HCT116 (cell line): Measurements from ENCODE around the gene VTI1A. TPM values are rescaled to one million over a fixed set of nuclear protein-coding genes. Genes with fewer than 3 reads are reported as not detected.

Source experiments
- ATAC-seq: fragments of 200-7000 bp; cut with Tn5 transposase; 2 replicates; pipeline ENCODE4 v1.9.1; 2020; ENCODE audit warnings: mild to moderate bottlenecking, moderate library complexity
- BruUV-seq: library from RNA; stranded (reverse); fragments of 400-500 nt; replicated peaks from 2 replicates; lab custom pipeline; 2021; lab: Mats Ljungman, UMichigan
- CTCF ChIA-PET: fragments of 300-600 bp; sonication (Branson Sonifier 250); formaldehyde crosslinking; loops from one replicate; lab custom pipeline; 2021; ENCODE audit warnings: antibody characterized with exemption; lab: Charles Lee
- POLR2A ChIA-PET: fragments of 300-600, 350-600 bp; sonication (Branson Sonifier 250); formaldehyde crosslinking; loops from one replicate; lab custom pipeline; 2021; ENCODE audit warnings: antibody characterized with exemption; lab: Charles Lee
- RAD21 ChIA-PET, 2 experiments: fragments of 300-600 bp; sonication (Branson Sonifier 250); formaldehyde crosslinking; loops; one replicate each; lab custom pipeline; 2023; ENCODE audit warnings: low total read pairs in 2 of 2; ENCODE audit not compliant: uncharacterized antibody in 2 of 2, unreplicated experiment in 2 of 2, low non-redundant PET in 1 of 2; lab: Charles Lee
- DNase-seq: peaks from one replicate; pipeline ENCODE4 v3.0.0-alpha.2; 2010; ENCODE audit warnings: low read depth, low spot score
- H2AFZ ChIP-seq: fragments of 200-600 bp; shearing (Covaris generic), sonication (generic); 2 replicates; pipeline ENCODE4 v1.6.1; 2017; ENCODE audit warnings: low read depth, mixed run types, mixed read lengths, antibody characterized with exemption, low read length; ENCODE audit not compliant: poor library complexity, severe bottlenecking
- H3K27ac ChIP-seq: 2 replicates; pipeline ENCODE4 v1.5.1; 2012; ENCODE audit warnings: low read depth, low read length
- H3K27me3 ChIP-seq: fragments of 200-600 bp; sonication (generic); 2 replicates; pipeline ENCODE4 v1.6.1; 2016; ENCODE audit warnings: mixed run types, low read length, mixed read lengths; ENCODE audit not compliant: insufficient read depth
- H3K36me3 ChIP-seq, 2 experiments: fragments of 200-500 bp in 1 of 2; fragments of 200-600 bp in 1 of 2; sonication (Bioruptor generic) in 1 of 2; sonication (generic) in 1 of 2; 2 replicates each; pipeline versions ENCODE4 v1.5.1 to v1.6.1; 2014 to 2016; ENCODE audit warnings: low read length in 2 of 2, inconsistent platforms in 1 of 2, mixed read lengths in 1 of 2, mixed run types in 1 of 2; ENCODE audit not compliant: insufficient read depth in 2 of 2, control insufficient read depth in 1 of 2
- H3K4me1 ChIP-seq, 2 experiments: fragments of 200-600 bp in 1 of 2; sonication (generic) in 1 of 2; 2 replicates each; pipeline versions ENCODE4 v1.5.1 to v1.6.1; 2012 to 2017; ENCODE audit warnings: low read length in 2 of 2, inconsistent platforms in 1 of 2, mild to moderate bottlenecking in 1 of 2, mixed read lengths in 1 of 2, mixed run types in 1 of 2, moderate library complexity in 1 of 2; ENCODE audit not compliant: insufficient read depth in 2 of 2, control insufficient read depth in 1 of 2
- H3K4me2 ChIP-seq: fragments of 200-600 bp; sonication (generic); 2 replicates; pipeline ENCODE4 v1.6.1; 2017; ENCODE audit warnings: mixed run types, low read length, mixed read lengths
- H3K4me3 ChIP-seq, 2 experiments: fragments of 200-600 bp in 1 of 2; sonication (generic) in 1 of 2; replicated peaks in 1 of 2; 2 replicates each; pipeline ENCODE4 v1.5.1; 2011 to 2016; ENCODE audit warnings: low read length in 2 of 2, control low read depth in 1 of 2, low read depth in 1 of 2, mild to moderate bottlenecking in 1 of 2, mixed read lengths in 1 of 2, mixed run types in 1 of 2
- H3K79me2 ChIP-seq: fragments of 200-600 bp; sonication (generic); 2 replicates; pipeline ENCODE4 v1.6.1; 2017; ENCODE audit warnings: mild to moderate bottlenecking, mixed run types, low read length, moderate library complexity, mixed read lengths; ENCODE audit not compliant: insufficient read depth
- H3K9ac ChIP-seq: fragments of 200-600 bp; sonication (generic); 2 replicates; pipeline ENCODE4 v1.6.1; 2016; ENCODE audit warnings: low read length, mixed read lengths
- H3K9me2 ChIP-seq: fragments of 200-600 bp; sonication (generic), shearing (Covaris generic); 2 replicates; pipeline ENCODE4 v1.6.1; 2017; ENCODE audit warnings: mixed run types, mild to moderate bottlenecking, moderate library complexity; ENCODE audit not compliant: insufficient read depth
- H3K9me3 ChIP-seq, 2 experiments: fragments of 200-500 bp in 1 of 2; fragments of 200-600 bp in 1 of 2; sonication (Bioruptor generic) in 1 of 2; sonication (generic) in 1 of 2; 2 replicates each; pipeline ENCODE4 v1.6.1; 2014 to 2017; ENCODE audit warnings: low read length in 2 of 2, mixed read lengths in 2 of 2, inconsistent platforms in 1 of 2, low read depth in 1 of 2, mild to moderate bottlenecking in 1 of 2, mixed run types in 1 of 2, moderate library complexity in 1 of 2; ENCODE audit not compliant: control insufficient read depth in 1 of 2, insufficient read depth in 1 of 2
- H4K20me1 ChIP-seq: fragments of 200-600 bp; sonication (generic), shearing (Covaris generic); 2 replicates; pipeline ENCODE4 v1.6.1; 2017; ENCODE audit warnings: mixed run types, mild to moderate bottlenecking, moderate library complexity; ENCODE audit not compliant: insufficient read depth
- CBX3 ChIP-seq: IDR thresholded peaks from 2 replicates; pipeline ENCODE4 v1.6.1; 2012; ENCODE audit warnings: low read depth
- CEBPB ChIP-seq: IDR thresholded peaks from 2 replicates; pipeline ENCODE4 v1.6.1; 2012; ENCODE audit warnings: low read depth
- EGR1 ChIP-seq: IDR thresholded peaks from 2 replicates; pipeline ENCODE4 v1.6.1; 2012; ENCODE audit warnings: low read depth
- EZH2 ChIP-seq: fragments of 200-600 bp; sonication (generic); IDR thresholded peaks from 2 replicates; pipeline ENCODE4 v1.6.1; 2017; ENCODE audit warnings: antibody characterized with exemption, mixed run types
- FOSL1 ChIP-seq: IDR thresholded peaks from 2 replicates; pipeline ENCODE4 v1.6.1; 2012; ENCODE audit warnings: low read depth
- JUND ChIP-seq: IDR thresholded peaks from 2 replicates; pipeline ENCODE4 v1.6.1; 2012
- POLR2A ChIP-seq: IDR thresholded peaks from 2 replicates; pipeline ENCODE4 v1.7.0; 2011; ENCODE audit warnings: borderline replicate concordance; ENCODE audit not compliant: insufficient read depth, insufficient read length; ENCODE audit errors: extremely low read depth
- RAD21 ChIP-seq: IDR thresholded peaks from 2 replicates; pipeline ENCODE4 v1.6.1; 2012; ENCODE audit warnings: low read depth, mild to moderate bottlenecking
- SIN3A ChIP-seq: IDR thresholded peaks from 2 replicates; pipeline ENCODE4 v1.6.1; 2012; ENCODE audit warnings: low read depth
- SP1 ChIP-seq: IDR thresholded peaks from 2 replicates; pipeline ENCODE4 v1.6.1; 2012; ENCODE audit warnings: low read depth
- SRF ChIP-seq: IDR thresholded peaks from 2 replicates; pipeline ENCODE4 v1.6.1; 2012; ENCODE audit warnings: low read depth
- TCF7L2 ChIP-seq: IDR thresholded peaks from 2 replicates; pipeline ENCODE4 v1.7.0; 2011; ENCODE audit warnings: borderline replicate concordance, inconsistent platforms; ENCODE audit not compliant: insufficient read depth, insufficient read length; ENCODE audit errors: extremely low read depth
- ZNF274 ChIP-seq: fragments of 200-500 bp; sonication (Bioruptor generic); IDR thresholded peaks from 2 replicates; pipeline ENCODE4 v1.6.1; 2014; ENCODE audit warnings: mild to moderate bottlenecking, low read depth, low read length, inconsistent platforms
- intact Hi-C: fragments of 100-400 bp; cut with micrococcal nuclease; formaldehyde crosslinking; loops from 2 replicates; pipeline ENCODE4 v1.10.0; 2022
- total RNA-seq: library from RNA; stranded (reverse); gene quantifications from one replicate; pipeline ENCODE4 v1.2.1, GENCODE V29; 2021; ENCODE audit not compliant: unreplicated experiment
- TF ChIP-seq, protein P1 (sequence below), 3 experiments: fragments of 200-600 bp in 1 of 3; sonication (generic) in 1 of 3; IDR thresholded peaks in 2 of 3; conservative IDR thresholded peaks in 1 of 3; 2 replicates each; pipeline ENCODE4 v1.5.1; 2012 to 2017; ENCODE audit warnings: low read depth in 2 of 3, low read length in 2 of 3, antibody characterized with exemption in 1 of 3, borderline replicate concordance in 1 of 3, control low read depth in 1 of 3, mild to moderate bottlenecking in 1 of 3, mixed read lengths in 1 of 3, mixed run types in 1 of 3, moderate library complexity in 1 of 3; ENCODE audit not compliant: insufficient read depth in 1 of 3
- TF ChIP-seq, protein P2 (sequence below): IDR thresholded peaks from 2 replicates; pipeline ENCODE4 v1.6.1; 2012; ENCODE audit warnings: low read depth

The VTI1A gene
- total RNA-seq, 1 experiment from 2014 or later: 80.7 TPM

DNA sequence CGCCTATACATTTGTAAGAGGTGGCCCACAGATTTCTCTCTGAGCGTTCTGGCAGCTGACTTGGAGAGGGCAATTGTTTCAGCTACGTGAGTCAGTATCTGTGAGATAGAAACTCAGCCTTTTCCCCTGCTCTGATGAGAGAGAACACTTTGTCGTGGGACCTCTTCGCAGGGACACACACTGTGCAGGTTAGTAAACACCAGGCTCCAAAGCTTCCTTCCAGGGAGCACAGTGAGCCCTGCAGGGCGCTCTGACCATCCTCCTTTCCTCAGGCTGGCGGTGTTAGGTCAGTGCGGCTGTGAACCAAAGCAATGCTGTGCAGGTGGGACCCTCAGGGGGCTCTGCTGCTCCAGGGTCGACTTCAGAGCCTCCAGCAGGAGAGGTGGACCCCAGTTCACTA, 350.8 kb downstream of the VTI1A start:
- no TSS peak for BruUV-seq
- Histone ChIP-seq H3K4me1 (peaks cover 6 to 10% of the 10 kb centered on the region in 2 experiments; a peak in 2 of 4 replicates), H2AFZ (no peak overlapping the region), H3K9ac (no peak overlapping the region), H3K9me3 (no peaks in the 10 kb centered on the region), H4K20me1 (peaks cover 6% of the 10 kb centered on the region; the same call in 1 of the 2 replicates), H3K4me3 (no peak overlapping the region), H3K9me2 (no peaks in the 10 kb centered on the region)
- POLR2A ChIA-PET: no interaction called here
- ATAC-seq: 0 out of 2 replicates have a peak, but pooled peaks have one; percentile 21
- TF ChIP-seq RAD21 (no peak), EGR1 (no peak), SP1 (no peak), SRF (no peak), POLR2A (no peak), JUND (no peak), FOSL1 (no peak), CBX3 (no peak), TCF7L2 (no peak), SIN3A (no peak), EZH2 (no peak), ZNF274 (no peak), CEBPB (no peak)
- TF ChIP-seq, protein P1, sequence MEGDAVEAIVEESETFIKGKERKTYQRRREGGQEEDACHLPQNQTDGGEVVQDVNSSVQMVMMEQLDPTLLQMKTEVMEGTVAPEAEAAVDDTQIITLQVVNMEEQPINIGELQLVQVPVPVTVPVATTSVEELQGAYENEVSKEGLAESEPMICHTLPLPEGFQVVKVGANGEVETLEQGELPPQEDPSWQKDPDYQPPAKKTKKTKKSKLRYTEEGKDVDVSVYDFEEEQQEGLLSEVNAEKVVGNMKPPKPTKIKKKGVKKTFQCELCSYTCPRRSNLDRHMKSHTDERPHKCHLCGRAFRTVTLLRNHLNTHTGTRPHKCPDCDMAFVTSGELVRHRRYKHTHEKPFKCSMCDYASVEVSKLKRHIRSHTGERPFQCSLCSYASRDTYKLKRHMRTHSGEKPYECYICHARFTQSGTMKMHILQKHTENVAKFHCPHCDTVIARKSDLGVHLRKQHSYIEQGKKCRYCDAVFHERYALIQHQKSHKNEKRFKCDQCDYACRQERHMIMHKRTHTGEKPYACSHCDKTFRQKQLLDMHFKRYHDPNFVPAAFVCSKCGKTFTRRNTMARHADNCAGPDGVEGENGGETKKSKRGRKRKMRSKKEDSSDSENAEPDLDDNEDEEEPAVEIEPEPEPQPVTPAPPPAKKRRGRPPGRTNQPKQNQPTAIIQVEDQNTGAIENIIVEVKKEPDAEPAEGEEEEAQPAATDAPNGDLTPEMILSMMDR (IDR thresholded peaks at IDR 0.05 in 2 of 3, conservative IDR thresholded peaks at IDR 0.05 in 1 of 3; ENCODE audit: borderline replicate concordance in 1 of 3, insufficient read depth in 1 of 3, low read depth in 2 of 3, low read length in 2 of 3): no peak
- TF ChIP-seq, protein P2, sequence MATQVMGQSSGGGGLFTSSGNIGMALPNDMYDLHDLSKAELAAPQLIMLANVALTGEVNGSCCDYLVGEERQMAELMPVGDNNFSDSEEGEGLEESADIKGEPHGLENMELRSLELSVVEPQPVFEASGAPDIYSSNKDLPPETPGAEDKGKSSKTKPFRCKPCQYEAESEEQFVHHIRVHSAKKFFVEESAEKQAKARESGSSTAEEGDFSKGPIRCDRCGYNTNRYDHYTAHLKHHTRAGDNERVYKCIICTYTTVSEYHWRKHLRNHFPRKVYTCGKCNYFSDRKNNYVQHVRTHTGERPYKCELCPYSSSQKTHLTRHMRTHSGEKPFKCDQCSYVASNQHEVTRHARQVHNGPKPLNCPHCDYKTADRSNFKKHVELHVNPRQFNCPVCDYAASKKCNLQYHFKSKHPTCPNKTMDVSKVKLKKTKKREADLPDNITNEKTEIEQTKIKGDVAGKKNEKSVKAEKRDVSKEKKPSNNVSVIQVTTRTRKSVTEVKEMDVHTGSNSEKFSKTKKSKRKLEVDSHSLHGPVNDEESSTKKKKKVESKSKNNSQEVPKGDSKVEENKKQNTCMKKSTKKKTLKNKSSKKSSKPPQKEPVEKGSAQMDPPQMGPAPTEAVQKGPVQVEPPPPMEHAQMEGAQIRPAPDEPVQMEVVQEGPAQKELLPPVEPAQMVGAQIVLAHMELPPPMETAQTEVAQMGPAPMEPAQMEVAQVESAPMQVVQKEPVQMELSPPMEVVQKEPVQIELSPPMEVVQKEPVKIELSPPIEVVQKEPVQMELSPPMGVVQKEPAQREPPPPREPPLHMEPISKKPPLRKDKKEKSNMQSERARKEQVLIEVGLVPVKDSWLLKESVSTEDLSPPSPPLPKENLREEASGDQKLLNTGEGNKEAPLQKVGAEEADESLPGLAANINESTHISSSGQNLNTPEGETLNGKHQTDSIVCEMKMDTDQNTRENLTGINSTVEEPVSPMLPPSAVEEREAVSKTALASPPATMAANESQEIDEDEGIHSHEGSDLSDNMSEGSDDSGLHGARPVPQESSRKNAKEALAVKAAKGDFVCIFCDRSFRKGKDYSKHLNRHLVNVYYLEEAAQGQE: no peak
- TF ChIP-seq, all 23 proteins: peak for 0
- CTCF ChIA-PET: no interaction called here
- Histone ChIP-seq H3K27ac (no peak overlapping the region), H3K36me3 (no peaks in the 10 kb centered on the region), H3K4me2 (no peak overlapping the region), H3K79me2 (no peaks in the 10 kb centered on the region), H3K27me3 (no peaks in the 10 kb centered on the region)
- intact Hi-C loops: no loop called here
- DNase-seq: no peak
- RAD21 ChIA-PET: no interaction called here
